Gastroesophageal sphincter (tissue), 3 donors: Measurements from ENCODE around the gene AATK.

Experiments used
- EP300 ChIP-seq: sonication (generic); formaldehyde crosslinking; IDR thresholded peaks from one replicate; pipeline ENCODE4 v1.6.1; 2017; ENCODE audit warnings: antibody characterized with exemption, mild to moderate bottlenecking
- POLR2A ChIP-seq, 2 donors: fragments of 450-650 bp; IDR thresholded peaks; one replicate each; pipeline ENCODE4 v1.6.1; 2017; ENCODE audit warnings: antibody characterized with exemption in 2 of 2, mild to moderate bottlenecking in 2 of 2, moderate library complexity in 1 of 2
- POLR2AphosphoS5 ChIP-seq: sonication (generic); formaldehyde crosslinking; IDR thresholded peaks from one replicate; pipeline ENCODE4 v1.6.1; 2017; ENCODE audit warnings: antibody characterized with exemption
- TF ChIP-seq, protein P1 (sequence below), 4 experiments: fragments of 200-600 bp in 2 of 4; fragments of 450-650 bp in 2 of 4; sonication (generic) in 1 of 4; IDR thresholded peaks; one replicate each; pipeline ENCODE4 v1.5.1; 2017 to 2019; ENCODE audit warnings: antibody characterized with exemption in 4 of 4, mild to moderate bottlenecking in 2 of 4, moderate library complexity in 2 of 4

- TF ChIP-seq, protein P1, sequence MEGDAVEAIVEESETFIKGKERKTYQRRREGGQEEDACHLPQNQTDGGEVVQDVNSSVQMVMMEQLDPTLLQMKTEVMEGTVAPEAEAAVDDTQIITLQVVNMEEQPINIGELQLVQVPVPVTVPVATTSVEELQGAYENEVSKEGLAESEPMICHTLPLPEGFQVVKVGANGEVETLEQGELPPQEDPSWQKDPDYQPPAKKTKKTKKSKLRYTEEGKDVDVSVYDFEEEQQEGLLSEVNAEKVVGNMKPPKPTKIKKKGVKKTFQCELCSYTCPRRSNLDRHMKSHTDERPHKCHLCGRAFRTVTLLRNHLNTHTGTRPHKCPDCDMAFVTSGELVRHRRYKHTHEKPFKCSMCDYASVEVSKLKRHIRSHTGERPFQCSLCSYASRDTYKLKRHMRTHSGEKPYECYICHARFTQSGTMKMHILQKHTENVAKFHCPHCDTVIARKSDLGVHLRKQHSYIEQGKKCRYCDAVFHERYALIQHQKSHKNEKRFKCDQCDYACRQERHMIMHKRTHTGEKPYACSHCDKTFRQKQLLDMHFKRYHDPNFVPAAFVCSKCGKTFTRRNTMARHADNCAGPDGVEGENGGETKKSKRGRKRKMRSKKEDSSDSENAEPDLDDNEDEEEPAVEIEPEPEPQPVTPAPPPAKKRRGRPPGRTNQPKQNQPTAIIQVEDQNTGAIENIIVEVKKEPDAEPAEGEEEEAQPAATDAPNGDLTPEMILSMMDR (IDR thresholded peaks at IDR 0.05), result no peak
- TF ChIP-seq POLR2A (IDR thresholded peaks at IDR 0.05), result no peak
- TF ChIP-seq POLR2AphosphoS5, result no peak
- TF ChIP-seq EP300, result no peak
Observed at GRCh38 chr17:81115219-81115618, 50.8 kb downstream of the AATK start.
